Measurements from ENCODE around the gene TMLHE. TPM values are rescaled to one million over a fixed set of nuclear protein-coding genes. Genes with fewer than 3 reads are reported as not detected.

Gene TMLHE
- 12.7 and 15.3 TPM in 2 replicates for total RNA-seq

GRCh38 chrX:155612312-155613224, at the start of gene TMLHE, which contains the start of gene SPRY3:
TSS of gene TMLHE (minus strand) at chrX:155612952. CDS start at chrX:155545276, 67,676 bp downstream.
TSS of gene SPRY3 (plus strand) at chrX:155612586.

GRCh38 chrX:155458471-155458870, 154.3 kb downstream of the TMLHE start, which contains the start of gene F8A3:
TSS of gene F8A3 (minus strand) at chrX:155458620. CDS start at chrX:155458600, 20 bp downstream.

Other genes starting within 250 kb of the TMLHE start
- not detected in 2 replicates for gene F8A2, start 230.9 kb downstream of the TMLHE start, total RNA-seq
- gene F8A3, start 154.3 kb downstream of the TMLHE start, total RNA-seq, result 0.26 and 0.79 TPM in 2 replicates
- gene SPRY3, start 366 bp downstream of the TMLHE start, total RNA-seq, result 0.16 and 0.17 TPM in 2 replicates